Rectal smooth muscle tissue (tissue), 1 donor: Measurements from ENCODE around the gene CA5B.
"Not testable (repeated sequence)": the region's sequence is repeated elsewhere in the genome, so short reads cannot be mapped to it uniquely, and the experiment has no call there.

Experiments used
- H3K27ac ChIP-seq: one replicate; pipeline ENCODE4 v1.7.0; 2013; ENCODE audit warnings: low read depth, low read length, inconsistent platforms
- H3K27me3 ChIP-seq: one replicate; pipeline ENCODE4 v1.7.0; 2013; ENCODE audit warnings: low read length; ENCODE audit not compliant: control insufficient read depth, insufficient read depth
- H3K36me3 ChIP-seq: one replicate; pipeline ENCODE4 v1.7.0; 2013; ENCODE audit warnings: low read length; ENCODE audit not compliant: control insufficient read depth, insufficient read depth
- H3K4me1 ChIP-seq: one replicate; pipeline ENCODE4 v1.7.0; 2013; ENCODE audit warnings: low read length; ENCODE audit not compliant: control insufficient read depth, insufficient read depth
- H3K4me3 ChIP-seq: one replicate; pipeline ENCODE4 v1.7.0; 2013; ENCODE audit warnings: low read length
- H3K9ac ChIP-seq: one replicate; pipeline ENCODE4 v1.7.0; 2013; ENCODE audit warnings: low read length

CA5B gene, protein sequence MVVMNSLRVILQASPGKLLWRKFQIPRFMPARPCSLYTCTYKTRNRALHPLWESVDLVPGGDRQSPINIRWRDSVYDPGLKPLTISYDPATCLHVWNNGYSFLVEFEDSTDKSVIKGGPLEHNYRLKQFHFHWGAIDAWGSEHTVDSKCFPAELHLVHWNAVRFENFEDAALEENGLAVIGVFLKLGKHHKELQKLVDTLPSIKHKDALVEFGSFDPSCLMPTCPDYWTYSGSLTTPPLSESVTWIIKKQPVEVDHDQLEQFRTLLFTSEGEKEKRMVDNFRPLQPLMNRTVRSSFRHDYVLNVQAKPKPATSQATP

DNA sequence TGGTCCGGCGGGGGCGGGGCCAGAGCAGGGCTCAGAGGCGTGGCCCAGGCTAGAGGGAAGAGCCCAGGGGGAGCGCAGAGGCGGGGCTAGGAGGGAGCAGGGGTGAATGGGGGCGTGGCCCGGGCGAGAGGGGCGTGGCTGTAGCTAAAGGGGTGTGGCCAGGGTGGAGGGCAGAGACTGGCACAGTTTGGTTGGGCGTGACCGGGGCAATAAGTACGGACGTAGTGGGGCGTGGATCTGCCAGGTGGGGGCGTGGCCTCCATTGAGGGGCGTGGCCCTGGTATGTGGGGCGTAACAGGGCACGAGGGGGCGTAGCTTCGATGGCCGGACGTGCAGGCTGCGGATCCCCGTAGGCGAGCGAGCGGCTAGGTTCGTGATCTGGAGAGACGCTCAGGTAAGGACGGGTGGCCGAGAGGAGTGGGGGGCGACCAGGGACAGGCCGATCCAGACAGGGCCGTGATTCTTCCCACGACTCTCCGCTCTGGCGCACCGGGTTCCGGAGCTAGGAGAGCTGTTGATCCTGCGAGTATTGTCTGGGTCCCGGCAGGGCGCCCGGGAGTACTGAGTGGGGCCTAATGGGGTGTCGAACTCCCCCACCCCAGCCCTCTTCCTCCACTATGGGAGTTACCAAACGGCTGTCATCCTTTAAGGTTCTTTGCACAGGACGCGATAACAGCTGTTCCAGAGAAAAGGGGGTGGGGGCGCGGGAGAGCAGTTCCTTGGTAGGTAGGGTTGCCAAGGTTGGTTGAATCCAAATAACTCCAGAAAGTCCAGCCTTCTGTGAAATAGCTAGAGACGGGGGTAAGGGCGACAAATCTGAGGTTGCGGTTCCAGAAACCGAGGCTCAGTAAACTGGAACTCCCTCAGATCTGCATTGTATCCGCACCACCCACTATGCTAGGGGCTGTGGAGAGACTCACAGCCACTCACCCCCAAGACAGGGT lies at the start of gene CA5B:
Gene CA5B (plus strand): TSS at position 312 of the 944 bp plus-strand sequence. CDS start 11,754 bp downstream, outside the sequence.
- Histone ChIP-seq H3K27ac (no peak within 1 kb of the TSS), H3K9ac (no peak within 1 kb of the TSS), H3K27me3 (peaks cover 3% of the 10 kb centered on the region), H3K4me1 (no peaks in the 10 kb centered on the region), H3K36me3 (no peaks in the 10 kb centered on the region), H3K4me3 (peak within 1 kb of the TSS; percentile 76)

DNA sequence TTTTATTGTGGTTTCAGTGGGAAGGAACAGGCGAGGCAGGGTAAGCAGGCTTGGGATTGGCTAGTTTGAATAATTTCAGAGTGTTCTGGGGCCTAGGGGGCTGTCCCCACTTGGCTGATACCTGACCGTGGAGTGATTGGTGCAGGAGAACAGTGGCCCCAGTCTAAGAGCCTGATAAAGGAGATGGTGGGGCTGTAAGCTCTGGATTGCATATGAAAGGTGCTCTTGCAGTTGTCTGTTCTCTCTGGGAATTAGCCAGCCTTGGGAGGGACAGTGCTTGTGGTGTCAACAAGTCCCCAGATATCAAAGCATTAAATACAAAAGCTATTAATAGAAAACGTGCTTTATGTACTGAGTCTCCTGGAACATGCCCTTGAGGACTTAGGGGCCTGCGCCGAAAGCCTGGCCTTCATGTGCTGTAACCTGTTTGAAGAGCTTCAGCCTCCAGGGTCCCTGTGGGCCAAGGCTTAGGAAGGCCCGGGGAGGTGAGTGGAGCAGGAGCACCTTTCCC lies 43.1 kb upstream of the CA5B start:
- Histone ChIP-seq H3K27me3 (no peaks in the 10 kb centered on the region), H3K4me1 (no peaks in the 10 kb centered on the region), H3K4me3 (no peak overlapping the region), H3K9ac (no peak overlapping the region), H3K27ac (no peak overlapping the region), H3K36me3 (peaks cover 4% of the 10 kb centered on the region)

DNA sequence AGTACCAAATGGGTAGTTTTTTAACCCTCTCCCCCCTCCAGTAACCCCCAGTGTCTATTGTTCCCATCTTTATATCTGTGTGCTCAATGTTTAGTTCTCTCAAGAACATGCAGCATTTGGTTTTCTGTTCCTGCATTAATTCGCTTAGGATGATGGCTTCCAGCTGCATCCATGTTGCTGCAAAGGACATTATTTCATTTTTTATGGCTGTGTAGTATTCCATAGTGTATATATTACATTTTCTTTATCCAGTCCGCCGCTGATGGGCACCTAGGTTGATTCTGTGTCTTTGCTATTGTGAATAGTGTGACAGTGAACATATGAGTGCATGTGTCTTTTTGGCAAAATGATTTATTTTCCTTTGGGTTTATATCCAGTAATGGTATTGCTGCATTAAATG lies 41.6 kb upstream of the CA5B start:
- Histone ChIP-seq H3K27ac (no peak overlapping the region), H3K9ac (no peak overlapping the region), H3K36me3 (no peaks in the 10 kb centered on the region), H3K4me1 (no peaks in the 10 kb centered on the region), H3K4me3 (no peak overlapping the region), H3K27me3 (no peaks in the 10 kb centered on the region)

DNA sequence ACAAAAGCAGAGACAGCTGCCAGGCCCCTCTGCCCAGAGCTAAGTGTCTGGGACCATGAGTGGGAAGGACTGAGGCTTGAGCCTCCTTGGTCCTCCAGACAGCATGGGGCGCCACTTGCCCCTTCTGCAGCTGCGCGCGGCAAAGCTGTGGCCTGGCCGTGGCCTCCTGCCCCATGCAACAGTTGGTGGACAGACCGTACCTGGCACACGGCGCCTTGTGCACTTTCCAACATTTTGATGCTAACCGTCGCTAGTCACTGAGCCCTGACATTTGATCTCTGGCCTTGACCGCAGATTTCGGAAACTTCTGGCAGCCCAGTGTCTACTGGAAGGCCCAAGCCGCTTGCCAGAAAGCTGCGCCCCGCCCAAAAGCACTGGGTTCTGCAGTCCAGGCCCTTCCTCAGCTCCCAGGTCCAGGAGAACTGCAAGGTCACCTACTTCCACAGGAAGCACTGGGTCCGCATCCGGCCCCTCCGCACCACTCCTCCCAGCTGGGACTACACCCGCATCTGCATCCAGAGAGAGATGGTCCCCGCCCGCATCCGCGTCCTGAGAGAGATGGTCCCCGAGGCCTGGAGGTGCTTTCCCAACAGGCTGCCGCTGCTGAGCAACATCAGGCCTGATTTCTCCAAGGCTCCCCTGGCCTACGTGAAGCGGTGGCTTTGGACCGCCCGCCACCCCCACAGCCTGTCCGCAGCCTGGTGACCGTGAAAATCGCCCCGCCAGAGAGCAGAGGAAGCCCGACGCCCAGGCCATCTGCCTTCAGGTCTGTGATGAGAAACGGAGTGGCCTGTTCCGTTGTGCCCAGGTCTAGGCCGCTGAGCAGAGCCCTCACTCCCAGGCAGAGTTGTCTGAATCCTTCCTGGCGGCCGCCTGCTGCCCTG lies 35.3 kb upstream of the CA5B start:
- Histone ChIP-seq H3K27me3 (no peaks in the 10 kb centered on the region), H3K4me3 (no peak overlapping the region), H3K4me1 (no peaks in the 10 kb centered on the region), H3K36me3 (no peaks in the 10 kb centered on the region), H3K27ac (no peak overlapping the region), H3K9ac (no peak overlapping the region)

DNA sequence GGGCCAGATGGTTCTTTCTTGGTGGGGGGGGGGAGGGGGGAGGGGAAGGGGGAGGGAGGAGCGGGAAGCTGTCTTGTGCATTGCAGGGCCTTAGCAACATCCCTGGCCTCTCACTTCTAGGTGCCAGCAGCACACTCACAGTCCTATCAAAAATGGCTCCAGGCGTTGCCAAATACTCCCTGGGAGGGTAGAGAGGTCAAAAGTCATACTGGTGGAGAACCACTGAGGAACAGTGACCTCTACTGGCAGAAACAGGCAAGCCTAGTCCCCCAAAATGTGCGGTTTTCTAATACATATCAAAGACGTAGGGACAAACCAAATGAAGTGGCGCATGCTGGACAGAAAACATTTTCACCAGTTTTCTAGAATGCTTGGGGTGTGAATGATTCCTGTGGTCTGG lies 34.3 kb upstream of the CA5B start:
- not testable (repeated sequence) for H3K4me3 ChIP-seq, H3K4me1 ChIP-seq, H3K9ac ChIP-seq, H3K36me3 ChIP-seq, H3K27ac ChIP-seq, H3K27me3 ChIP-seq

DNA sequence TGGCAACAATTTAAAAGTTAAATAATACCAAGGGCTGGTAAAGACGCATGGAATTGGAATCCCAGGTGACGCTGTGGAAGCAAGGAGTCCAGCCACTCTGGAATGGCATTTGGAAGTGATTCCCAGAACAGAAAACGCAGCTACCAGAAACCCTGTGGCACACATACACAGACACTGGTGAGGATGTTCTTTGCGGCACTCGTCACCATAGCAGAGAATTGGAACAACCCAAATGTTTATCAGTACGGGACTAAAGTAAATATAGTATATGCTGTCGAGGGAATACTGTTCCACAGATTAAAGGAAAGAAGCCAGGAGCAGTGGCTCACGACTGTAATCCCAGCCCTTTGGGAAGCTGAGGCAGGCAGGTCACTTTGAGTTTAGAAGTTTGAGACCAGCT lies 33.8 kb upstream of the CA5B start:
- H3K4me3 ChIP-seq, H3K4me1 ChIP-seq, H3K36me3 ChIP-seq, H3K27ac ChIP-seq, H3K27me3 ChIP-seq, H3K9ac ChIP-seq: not testable (repeated sequence)

DNA sequence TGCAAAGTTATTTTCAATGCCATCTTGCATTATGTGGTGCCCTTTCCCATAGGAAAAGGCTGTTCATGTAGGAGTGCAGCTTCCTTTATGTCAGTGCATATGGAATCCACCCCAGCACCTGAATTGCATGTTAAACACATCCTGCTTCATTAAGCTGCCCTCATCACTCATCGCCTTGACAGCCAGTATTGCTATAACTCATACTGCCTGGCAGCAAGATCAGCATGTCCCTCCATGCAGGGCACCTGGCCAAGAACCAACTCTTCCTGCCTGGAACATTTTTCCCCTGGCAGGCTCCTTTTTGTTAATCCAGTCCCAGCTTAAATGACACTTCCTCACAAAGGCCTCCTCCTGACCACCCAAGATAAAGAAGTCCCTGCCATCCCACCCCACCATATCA lies 23.5 kb upstream of the CA5B start:
- Histone ChIP-seq H3K36me3 (no peaks in the 10 kb centered on the region), H3K27me3 (no peaks in the 10 kb centered on the region), H3K4me3 (no peak overlapping the region), H3K27ac (no peak overlapping the region), H3K4me1 (no peaks in the 10 kb centered on the region), H3K9ac (no peak overlapping the region)

DNA sequence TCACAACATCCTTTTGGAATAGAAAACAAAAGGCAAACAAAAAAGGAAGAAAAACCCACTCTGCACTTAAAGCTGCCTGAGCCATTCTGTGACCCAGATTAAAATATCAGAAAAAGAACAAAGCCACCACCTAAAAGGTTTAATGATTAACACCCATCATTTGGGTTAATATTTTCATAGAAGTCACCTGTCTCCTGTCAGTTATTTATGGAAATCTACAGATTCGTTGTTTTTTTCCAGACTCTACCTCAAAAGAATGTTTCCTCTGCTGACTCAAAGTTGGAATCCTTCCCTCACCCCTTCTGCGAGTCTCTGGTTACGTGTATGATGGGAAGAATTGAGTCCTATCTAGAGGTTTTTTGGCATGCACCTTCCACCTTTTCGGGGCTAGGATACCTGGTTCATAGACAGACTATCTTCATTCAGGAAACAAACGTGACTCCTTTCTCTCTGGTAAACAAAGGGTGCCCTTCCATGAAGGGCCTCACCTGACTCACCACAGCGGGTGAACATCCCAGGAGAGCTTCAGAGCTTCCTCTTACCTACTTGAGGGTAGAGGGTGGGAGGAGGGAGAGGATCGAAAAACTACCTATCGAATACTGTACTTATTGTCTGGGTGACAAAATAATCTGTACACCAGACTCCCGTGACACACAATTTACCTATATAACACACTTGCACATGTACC lies 19.6 kb upstream of the CA5B start:
- H3K4me3 ChIP-seq: no peak overlapping the region
- H3K4me1 ChIP-seq: no peaks in the 10 kb centered on the region
- no peaks in the 10 kb centered on the region for H3K27me3 ChIP-seq
- no peaks in the 10 kb centered on the region for H3K36me3 ChIP-seq
- no peak overlapping the region for H3K27ac ChIP-seq
- no peak overlapping the region for H3K9ac ChIP-seq

DNA sequence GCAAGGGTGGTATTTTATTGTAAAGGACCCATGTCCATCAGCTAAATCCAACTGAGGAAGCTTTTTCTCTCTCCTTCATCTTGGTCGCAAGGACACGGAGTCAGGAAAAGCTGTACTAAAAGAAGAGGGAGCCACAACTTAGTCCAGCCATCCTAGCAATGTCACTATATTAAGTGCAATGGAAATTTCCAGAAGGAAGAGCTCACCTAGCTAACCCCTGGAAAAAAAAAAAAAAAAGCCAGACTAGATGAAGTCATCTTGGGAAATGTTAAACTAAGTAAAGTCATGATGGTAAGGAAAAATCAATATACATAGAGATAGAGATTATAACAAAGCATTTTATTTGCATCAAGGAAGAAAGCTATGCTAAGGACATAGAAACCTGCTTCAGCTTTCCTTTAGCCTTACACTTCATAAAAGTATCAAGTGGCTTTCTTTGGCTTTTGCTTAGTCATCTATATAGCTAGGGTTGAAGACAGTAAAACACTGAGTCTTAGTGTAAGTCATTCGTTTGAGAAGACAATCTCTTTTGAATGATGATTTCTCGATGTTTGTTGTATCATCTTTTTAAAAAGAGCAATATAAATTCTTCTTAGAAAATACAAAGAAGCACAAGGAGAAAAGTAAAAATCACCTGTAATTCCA lies 18.6 kb upstream of the CA5B start:
- H3K27ac ChIP-seq: no peak overlapping the region
- H3K27me3 ChIP-seq: no peaks in the 10 kb centered on the region
- no peak overlapping the region for H3K9ac ChIP-seq
- no peak overlapping the region for H3K4me3 ChIP-seq
- no peaks in the 10 kb centered on the region for H3K4me1 ChIP-seq
- no peaks in the 10 kb centered on the region for H3K36me3 ChIP-seq

DNA sequence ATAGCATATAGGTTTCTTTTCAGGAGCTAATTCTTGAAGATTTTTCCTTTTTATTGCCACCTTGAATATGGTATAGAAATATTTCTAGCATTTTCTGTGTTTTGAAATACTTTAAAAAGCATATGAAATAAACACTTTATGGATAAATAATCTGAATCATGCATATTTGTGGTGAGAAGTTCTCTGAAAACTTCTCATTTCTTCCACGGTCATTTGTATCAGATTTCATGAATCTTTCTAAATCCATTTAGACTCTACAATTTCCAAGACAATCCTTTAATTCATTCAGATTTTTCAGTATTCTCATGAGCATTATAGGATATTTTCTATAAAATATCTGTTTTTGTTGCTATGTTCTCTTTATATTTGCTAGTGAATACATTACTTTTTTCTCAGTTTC lies 16.2 kb upstream of the CA5B start:
- Histone ChIP-seq H3K36me3 (no peaks in the 10 kb centered on the region), H3K4me3 (no peak overlapping the region), H3K4me1 (no peaks in the 10 kb centered on the region), H3K27me3 (no peaks in the 10 kb centered on the region), H3K9ac (no peak overlapping the region), H3K27ac (no peak overlapping the region)

DNA sequence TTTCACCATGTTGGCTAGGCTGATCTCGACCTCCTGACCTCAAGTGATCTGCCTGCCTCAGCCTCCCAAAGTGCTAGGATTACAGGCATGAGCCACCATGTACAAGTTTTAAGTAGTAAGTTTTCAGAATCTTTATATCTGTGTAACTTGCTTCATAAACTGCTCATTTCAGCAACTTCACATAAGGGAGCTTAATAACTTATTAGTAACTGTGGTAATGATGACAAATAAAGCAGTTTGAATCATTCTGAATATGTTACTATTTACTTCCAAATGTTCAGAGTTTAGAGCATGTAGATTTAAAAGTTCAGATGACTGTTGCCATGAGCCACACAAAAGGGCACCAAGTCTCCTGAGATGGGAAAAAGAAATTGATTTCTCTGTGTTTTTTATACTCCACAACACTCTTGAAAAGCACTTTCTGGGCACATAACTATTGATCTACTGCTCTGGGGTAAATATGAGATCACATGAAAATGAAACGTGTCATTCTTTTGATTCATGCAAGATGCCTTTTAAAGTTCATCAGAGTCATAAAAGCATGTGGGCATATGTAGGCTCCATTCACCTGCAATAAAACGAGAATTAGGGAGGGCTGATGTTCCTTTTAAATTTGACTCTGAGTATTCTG lies 14.1 kb upstream of the CA5B start:
- Histone ChIP-seq H3K27ac (no peak overlapping the region), H3K4me3 (no peak overlapping the region), H3K9ac (no peak overlapping the region), H3K27me3 (no peaks in the 10 kb centered on the region), H3K36me3 (no peaks in the 10 kb centered on the region), H3K4me1 (no peaks in the 10 kb centered on the region)
